Ascending aorta (tissue), 2 donors: Measurements from ENCODE around the gene SH3YL1. TPM values are rescaled to one million over a fixed set of nuclear protein-coding genes. Genes with fewer than 3 reads are reported as not detected.

Experiments
- DNase-seq, 2 donors: peaks; one replicate each; pipeline ENCODE4 v3.0.0-alpha.2; 2019; ENCODE audit warnings: low spot score in 2 of 2
- H3K27ac ChIP-seq, 2 donors: fragments of 200-600 bp; sonication (generic); one replicate each; pipeline ENCODE4 v1.5.1; 2016 to 2017; ENCODE audit warnings: mild to moderate bottlenecking in 1 of 2
- H3K27me3 ChIP-seq: fragments of 200-600 bp; sonication (generic); one replicate; pipeline ENCODE4 v1.5.1; 2017
- H3K36me3 ChIP-seq, 2 donors: fragments of 200-600 bp; sonication (generic); one replicate each; pipeline ENCODE4 v1.5.1; 2016
- H3K4me1 ChIP-seq, 2 donors: fragments of 200-600 bp; sonication (generic); one replicate each; pipeline ENCODE4 v1.5.1; 2016 to 2017; ENCODE audit warnings: mild to moderate bottlenecking in 1 of 2
- H3K4me3 ChIP-seq, 2 donors: fragments of 200-600 bp; sonication (generic); one replicate each; pipeline ENCODE4 v1.5.1; 2016 to 2017; ENCODE audit warnings: mild to moderate bottlenecking in 1 of 2
- H3K9me3 ChIP-seq, 2 donors: fragments of 200-600 bp; sonication (generic); one replicate each; pipeline ENCODE4 v1.5.1; 2016
- intact Hi-C: fragments of 100-400 bp; cut with DNase I; formaldehyde crosslinking; loops from one replicate; pipeline ENCODE4 v1.15.1; 2023
- total RNA-seq: library from RNA; depleted of rRNA; stranded (reverse); fragments of >200 nt; gene quantifications from one replicate; pipeline ENCODE4 v1.1.0, GENCODE V29; 2016
- TF ChIP-seq, protein P1 (sequence below), 3 experiments: fragments of 200-600 bp in 2 of 3; fragments of 450-650 bp in 1 of 3; sonication (generic) in 2 of 3; IDR thresholded peaks; one replicate each; pipeline ENCODE4 v1.5.1; 2016 to 2019; ENCODE audit warnings: antibody characterized with exemption in 3 of 3, mild to moderate bottlenecking in 1 of 3, moderate library complexity in 1 of 3

The SH3YL1 gene
- total RNA-seq, 1 donor from 2014 or later = 3.0 TPM

DNA sequence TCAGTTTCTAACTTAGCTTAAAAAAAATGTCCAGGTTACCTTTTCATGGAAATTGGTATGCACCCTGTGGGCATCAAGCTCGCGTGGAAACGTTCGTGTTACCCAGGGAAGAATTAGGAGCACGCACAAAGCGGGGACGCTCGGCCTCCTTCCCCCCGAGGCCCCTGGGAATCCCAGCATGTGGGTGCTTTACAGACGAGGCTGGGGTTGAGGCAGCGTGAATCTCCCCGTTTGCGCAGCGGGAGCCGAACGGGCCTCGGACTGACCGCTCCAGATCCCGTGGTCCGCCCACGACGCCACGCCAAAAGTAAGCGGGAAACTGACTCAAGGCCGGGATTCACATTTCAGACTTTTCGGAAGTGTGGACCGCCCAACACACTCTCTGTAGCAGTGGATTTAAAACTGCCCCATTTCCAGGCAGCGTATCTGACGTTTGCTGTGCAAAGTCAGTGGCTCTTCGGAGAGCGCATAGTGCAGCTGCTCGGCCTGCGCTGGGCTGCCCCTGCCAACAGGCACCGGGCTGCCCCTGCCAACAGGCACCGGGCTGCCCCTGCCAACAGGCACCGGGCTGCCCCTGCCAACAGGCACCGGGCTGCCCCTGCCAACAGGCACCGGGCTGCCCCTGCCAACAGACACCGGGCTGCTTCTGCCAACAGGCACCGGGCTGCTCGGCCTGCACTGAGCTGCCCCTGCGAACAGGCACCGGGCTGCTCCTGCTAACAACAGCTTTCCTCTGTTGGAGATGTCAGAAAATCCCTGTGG lies 49.7 kb downstream of the SH3YL1 start:
- Histone ChIP-seq H3K36me3 (peaks cover 3 to 13% of the 10 kb centered on the region in 2 donors), H3K27ac (no peak overlapping the region), H3K4me3 (no peak overlapping the region), H3K4me1 (no peaks in the 10 kb centered on the region), H3K9me3 (peaks cover 0 to 7% of the 10 kb centered on the region in 2 donors), H3K27me3 (no peaks in the 10 kb centered on the region)
- TF ChIP-seq, protein P1, sequence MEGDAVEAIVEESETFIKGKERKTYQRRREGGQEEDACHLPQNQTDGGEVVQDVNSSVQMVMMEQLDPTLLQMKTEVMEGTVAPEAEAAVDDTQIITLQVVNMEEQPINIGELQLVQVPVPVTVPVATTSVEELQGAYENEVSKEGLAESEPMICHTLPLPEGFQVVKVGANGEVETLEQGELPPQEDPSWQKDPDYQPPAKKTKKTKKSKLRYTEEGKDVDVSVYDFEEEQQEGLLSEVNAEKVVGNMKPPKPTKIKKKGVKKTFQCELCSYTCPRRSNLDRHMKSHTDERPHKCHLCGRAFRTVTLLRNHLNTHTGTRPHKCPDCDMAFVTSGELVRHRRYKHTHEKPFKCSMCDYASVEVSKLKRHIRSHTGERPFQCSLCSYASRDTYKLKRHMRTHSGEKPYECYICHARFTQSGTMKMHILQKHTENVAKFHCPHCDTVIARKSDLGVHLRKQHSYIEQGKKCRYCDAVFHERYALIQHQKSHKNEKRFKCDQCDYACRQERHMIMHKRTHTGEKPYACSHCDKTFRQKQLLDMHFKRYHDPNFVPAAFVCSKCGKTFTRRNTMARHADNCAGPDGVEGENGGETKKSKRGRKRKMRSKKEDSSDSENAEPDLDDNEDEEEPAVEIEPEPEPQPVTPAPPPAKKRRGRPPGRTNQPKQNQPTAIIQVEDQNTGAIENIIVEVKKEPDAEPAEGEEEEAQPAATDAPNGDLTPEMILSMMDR (IDR thresholded peaks at IDR 0.05) = no peak
- intact Hi-C loops = no loop called here
- no peak for DNase-seq

DNA sequence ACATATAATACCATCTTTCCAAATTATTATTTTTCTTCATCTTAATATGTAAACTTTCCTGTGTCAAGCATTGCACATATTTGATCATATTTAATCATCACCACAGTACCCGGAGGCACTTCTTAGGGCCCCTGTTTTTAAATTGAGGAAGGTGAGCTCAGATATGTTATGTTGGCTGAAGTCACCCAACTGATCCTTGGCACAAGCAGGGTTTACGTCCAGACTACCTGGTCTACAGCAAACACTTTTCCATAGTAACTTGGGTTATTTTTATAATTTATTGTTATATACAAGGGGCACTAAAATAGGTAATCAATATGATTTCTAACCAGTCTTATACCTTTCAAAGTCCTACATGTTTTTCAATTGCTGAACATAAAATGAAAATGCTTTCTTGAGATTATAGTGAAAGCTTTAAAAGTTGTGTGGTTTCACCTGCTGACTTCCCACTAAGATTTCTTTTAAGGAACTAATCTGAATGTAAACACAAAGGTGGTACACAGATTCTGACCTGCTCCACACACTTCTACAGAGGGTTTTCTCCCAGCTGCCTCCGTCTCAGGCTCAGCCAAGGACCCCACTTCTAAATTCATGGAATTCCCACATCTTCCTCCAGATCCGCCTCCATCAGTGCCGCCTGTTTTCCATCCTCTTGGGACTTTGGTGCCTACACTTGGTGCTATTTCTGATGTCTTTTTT lies 52.2 kb downstream of the SH3YL1 start:
- H3K9me3 ChIP-seq = peaks cover 0 to 7% of the 10 kb centered on the region in 2 donors
- no peak overlapping the region for H3K27ac ChIP-seq
- H3K4me1 ChIP-seq = no peaks in the 10 kb centered on the region
- H3K4me3 ChIP-seq = no peak overlapping the region
- no peaks in the 10 kb centered on the region for H3K27me3 ChIP-seq
- H3K36me3 ChIP-seq = no peaks in the 10 kb centered on the region
- intact Hi-C loops = no loop called here
- DNase-seq = no peak
- TF ChIP-seq, protein P1 (IDR thresholded peaks at IDR 0.05) = no peak

DNA sequence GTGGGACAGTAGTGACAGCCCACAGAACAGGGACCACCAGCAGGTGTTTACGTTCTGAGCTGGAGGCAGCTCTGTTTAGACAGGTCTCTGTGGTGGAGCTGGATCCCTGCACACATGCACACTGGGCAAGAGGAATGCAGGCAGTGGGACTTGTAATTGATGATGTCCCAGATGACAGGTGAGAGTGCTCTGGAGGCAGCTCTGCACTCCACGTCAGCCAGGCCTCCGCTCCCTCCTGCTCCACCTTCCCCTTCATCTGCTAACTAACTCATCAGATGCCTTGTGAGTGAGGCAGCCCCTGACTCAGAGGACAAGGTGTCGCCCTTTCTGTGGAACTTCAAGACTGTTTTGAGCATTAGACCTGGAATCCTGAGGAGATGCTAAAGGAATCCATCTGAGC lies 53.2 kb downstream of the SH3YL1 start:
- DNase-seq = no peak
- Histone ChIP-seq H3K4me3 (no peak overlapping the region), H3K27me3 (no peaks in the 10 kb centered on the region), H3K27ac (no peak overlapping the region), H3K36me3 (no peaks in the 10 kb centered on the region), H3K9me3 (peaks cover 0 to 7% of the 10 kb centered on the region in 2 donors), H3K4me1 (no peaks in the 10 kb centered on the region)
- TF ChIP-seq, protein P1 (IDR thresholded peaks at IDR 0.05) = no peak
- intact Hi-C loops = no loop called here

DNA sequence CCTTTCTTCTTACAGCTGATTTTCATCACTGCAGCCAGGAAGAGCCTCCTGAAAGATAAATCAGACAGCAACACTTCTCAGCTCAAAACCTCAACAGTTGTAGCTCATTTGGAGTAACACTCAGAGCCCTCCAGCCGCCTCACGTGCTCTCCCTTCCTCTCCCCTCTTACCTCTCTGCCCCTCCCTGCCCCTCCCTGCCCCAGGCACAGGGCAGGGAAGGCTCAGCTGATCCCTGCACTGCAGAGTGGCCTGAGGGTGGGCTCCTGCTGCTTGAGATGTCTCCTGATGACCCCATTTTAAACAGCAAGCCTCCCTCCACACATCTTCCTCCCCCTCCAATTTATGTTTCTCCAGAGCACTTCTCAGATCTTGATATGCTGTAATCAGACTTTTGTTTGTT lies 54.4 kb downstream of the SH3YL1 start:
- Histone ChIP-seq H3K27ac (no peak overlapping the region), H3K9me3 (peaks cover 0 to 7% of the 10 kb centered on the region in 2 donors), H3K4me1 (no peaks in the 10 kb centered on the region), H3K36me3 (no peaks in the 10 kb centered on the region), H3K4me3 (no peak overlapping the region), H3K27me3 (no peaks in the 10 kb centered on the region)
- intact Hi-C loops = no loop called here
- DNase-seq = no peak
- TF ChIP-seq, protein P1 (IDR thresholded peaks at IDR 0.05) = no peak

DNA sequence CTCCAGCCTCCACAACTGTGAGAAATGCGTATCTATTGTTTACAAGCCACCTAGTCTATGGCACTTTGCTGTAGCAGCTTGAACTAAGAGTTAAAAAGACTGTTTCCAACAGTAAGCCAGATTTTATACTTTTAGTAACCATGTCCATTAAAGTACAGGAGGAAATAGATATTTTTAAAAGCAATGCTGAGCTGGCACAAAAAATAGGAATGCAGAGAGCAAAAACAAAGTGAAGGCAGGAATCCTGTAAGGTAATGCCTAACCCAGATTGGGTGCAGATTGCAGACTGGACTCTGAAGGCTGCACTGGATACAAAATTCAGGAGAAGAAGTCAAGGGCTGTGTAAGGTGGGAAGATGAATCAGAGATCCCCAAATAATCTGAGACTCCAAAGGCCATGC lies 55.5 kb downstream of the SH3YL1 start:
- Histone ChIP-seq H3K4me1 (peaks cover 0 to 3% of the 10 kb centered on the region in 2 donors), H3K9me3 (peaks cover 0 to 7% of the 10 kb centered on the region in 2 donors), H3K4me3 (no peak overlapping the region), H3K27ac (no peak overlapping the region), H3K36me3 (no peaks in the 10 kb centered on the region), H3K27me3 (no peaks in the 10 kb centered on the region)
- intact Hi-C loops = no loop called here
- DNase-seq = no peak
- TF ChIP-seq, protein P1 (IDR thresholded peaks at IDR 0.05) = no peak
